Adrenal gland (tissue), 12 donors: ENCODE measurements around the gene CEP295NL. TPM values are rescaled to one million over a fixed set of nuclear protein-coding genes. Genes with fewer than 3 reads are reported as not detected.

Source experiments
- DNase-seq, 7 donors: peaks; one replicate each; pipeline ENCODE4 v3.0.0-alpha.2; 2019 to 2020
- H3K27ac ChIP-seq, 5 donors: fragments of 200-600 bp; sonication (generic) in 4 of 5; 1 replicate in 3 of 5; 2 replicates in 2 of 5; pipeline versions ENCODE4 v1.5.1 to v1.8.0; 2016 to 2020; ENCODE audit warnings: mild to moderate bottlenecking in 1 of 5
- H3K27me3 ChIP-seq: fragments of 200-600 bp; 2 replicates; pipeline ENCODE4 v1.8.0; 2021
- H3K36me3 ChIP-seq, 2 donors: fragments of 200-600 bp; replicated peaks in 1 of 2; 1 replicate in 1 of 2; 2 replicates in 1 of 2; pipeline versions ENCODE4 v1.5.1 to v1.8.0; 2018 to 2022
- H3K4me1 ChIP-seq, 2 donors: fragments of 200-600 bp; replicated peaks in 1 of 2; 1 replicate in 1 of 2; 2 replicates in 1 of 2; pipeline versions ENCODE4 v1.5.1 to v1.8.0; 2018 to 2021
- H3K4me3 ChIP-seq, 4 donors: fragments of 200-600 bp; sonication (generic) in 3 of 4; one replicate each; pipeline ENCODE4 v1.5.1; 2016 to 2018
- H3K9me3 ChIP-seq, 3 donors: fragments of 200-600 bp; sonication (generic) in 1 of 3; replicated peaks in 1 of 3; 1 replicate in 2 of 3; 2 replicates in 1 of 3; pipeline versions ENCODE4 v1.5.1 to v1.8.0; 2016 to 2021
- CTCF ChIP-seq, 6 experiments: fragments of 450-650 bp in 4 of 6; fragments of 200-600 bp in 2 of 6; sonication (generic) in 1 of 6; IDR thresholded peaks; 1 replicate in 5 of 6; 2 replicates in 1 of 6; pipeline versions ENCODE4 v1.5.1 to v1.8.0; 2016 to 2021; ENCODE audit warnings: antibody characterized with exemption in 6 of 6, mild to moderate bottlenecking in 2 of 6, moderate library complexity in 1 of 6
- POLR2A ChIP-seq, 2 donors: fragments of 450-650 bp; IDR thresholded peaks; one replicate each; pipeline ENCODE4 v1.6.1; 2017; ENCODE audit warnings: antibody characterized with exemption in 2 of 2, mild to moderate bottlenecking in 2 of 2, moderate library complexity in 1 of 2
- WGBS, 4 donors: extraction: QIAGEN DNeasy Blood & Tissue Kit in 2 of 4; methylation state at CpG; one replicate each; pipeline versions ENCODE4 v1.1.5 to v1.1.7; 2013 to 2017; 5-methylcytosine and 5-hydroxymethylcytosine counted together
- intact Hi-C, 2 donors: fragments of 100-400 bp; cut with DNase I; formaldehyde crosslinking; loops; one replicate each; pipeline versions ENCODE4 v1.14.1 to v1.15.0; 2022 to 2023
- polyA plus RNA-seq, 3 donors: library from polyadenylated mRNA; stranded (reverse); fragments of 200-250 nt in 2 of 3; fragments of 350-450 nt in 1 of 3; fragmentation: Illumina TruSeq in 1 of 3; extraction: RNeasy Lipid Tissue Mini Kit (QIAGEN cat#74804) in 1 of 3; gene quantifications; one replicate each; pipeline ENCODE4 v1.2.3, GENCODE V29; 2013 to 2014
- total RNA-seq, 9 donors: library from RNA; depleted of rRNA in 4 of 9; stranded (reverse); fragments of >200 nt in 4 of 9; fragments of 120-200 nt in 1 of 9; fragmentation: NEBNext Ultra II Directional in 1 of 9; extraction: Animal tissue kit (Norgen Biotek cat#: 25700) in 1 of 9; gene quantifications; one replicate each; pipeline versions ENCODE4 v1.1.0 to v1.2.4, GENCODE V29; 2013 to 2023
- donor health status: healthy with polysubstance abuse.
- donor health status: Bipolar disorder and iron deficiency.
- donor health status: DM: yes; HTN: yes; CAD: no.
- donor health status: DM: no; HTN: no; CAD: no.
- donor health status: DM: no; HTN: no; CAD: no.
- donor health status: DM: yes; HTN: yes; CAD: no.

CEP295NL gene
- total and polyA plus RNA-seq, 12 donors, result 0.07 to 5.1 (median 0.95) TPM

DNA sequence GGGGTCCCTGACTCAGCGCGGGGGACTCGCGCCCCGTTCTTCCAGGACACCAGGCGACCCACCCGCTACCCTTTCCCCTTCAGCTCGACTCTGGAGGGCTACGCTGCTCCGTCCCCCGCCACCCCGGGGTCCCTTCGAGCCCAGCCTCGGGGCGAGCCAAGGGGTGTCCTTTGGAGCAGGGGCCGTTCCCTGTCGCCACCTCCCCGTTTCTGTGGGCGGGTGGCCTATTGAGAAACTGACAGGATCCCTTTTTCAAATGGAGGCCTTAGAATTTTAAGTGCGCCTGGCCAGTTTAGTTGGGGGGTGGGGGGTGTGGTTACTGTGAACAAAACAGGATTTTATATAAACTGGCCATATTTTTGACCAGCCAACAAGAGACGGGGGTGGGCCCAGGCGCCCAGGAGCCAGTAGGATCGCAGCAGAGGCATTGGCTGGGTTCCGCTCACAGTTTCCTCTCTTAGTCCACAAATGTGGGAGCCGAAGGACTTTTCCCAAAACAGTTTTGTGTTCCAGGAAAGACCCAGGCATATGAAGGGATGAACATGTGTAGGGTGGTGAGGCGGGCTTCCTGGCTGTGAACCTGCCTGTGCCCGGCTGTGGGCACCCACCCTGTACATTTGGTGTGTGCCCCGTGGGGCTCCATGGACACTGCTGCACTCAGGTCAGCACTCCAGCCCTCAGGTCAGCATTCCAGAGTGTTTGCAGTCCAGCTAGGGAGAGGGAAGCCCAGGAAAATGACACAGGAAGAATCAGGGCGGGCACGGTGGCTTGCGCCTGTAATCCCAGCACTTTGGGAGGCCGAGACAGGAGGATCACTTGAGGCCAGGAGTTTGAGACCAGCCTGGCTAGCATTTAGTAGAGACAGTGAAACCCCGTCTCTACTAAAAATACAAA lies 22.9 kb upstream of the CEP295NL start:
- 26 to 56% (median 41%) methylated on average over 20 to 33 of the region's 33 CpGs for WGBS, 4 donors
- H3K27me3 ChIP-seq, result no peaks in the 10 kb centered on the region
- H3K9me3 ChIP-seq, result no peaks in the 10 kb centered on the region
- H3K4me1 ChIP-seq, result peaks cover 23 to 37% of the 10 kb centered on the region in 2 donors
- peak; percentile 9 to 11 for TF ChIP-seq POLR2A (IDR thresholded peaks at IDR 0.05)
- peak in 1 of 6 experiments; percentile 9 for TF ChIP-seq CTCF (IDR thresholded peaks at IDR 0.05)
- peak overlapping the region in 4 of 5 donors; percentile 61 to 96 (median 82) for H3K27ac ChIP-seq
- intact Hi-C loops, result no loop called here
- peak overlapping the region in 2 of 4 donors; percentile 26 to 80 for H3K4me3 ChIP-seq
- DNase-seq, result peak; percentile 54 to 86 (median 74)
- H3K36me3 ChIP-seq, result no peaks in the 10 kb centered on the region

- Histone ChIP-seq H3K27ac (peak within 1 kb of the TSS in 4 of 5 donors; percentile 61 to 96 (median 82)), H3K27me3 (no peaks in the 10 kb centered on the region), H3K4me1 (peaks cover 23 to 44% of the 10 kb centered on the region in 2 donors), H3K36me3 (no peaks in the 10 kb centered on the region), H3K9me3 (no peaks in the 10 kb centered on the region), H3K4me3 (peak within 1 kb of the TSS in 3 of 4 donors; percentile 48 to 80 (median 62))
- TF ChIP-seq POLR2A (IDR thresholded peaks at IDR 0.05) (peak; percentile 68 to 69), CTCF (IDR thresholded peaks at IDR 0.05) (peak in 3 of 6 experiments; percentile 15 to 45 (median 36))
- peak; percentile 83 to 92 (median 89) for DNase-seq
- intact Hi-C loops, result no loop called here
- WGBS, 4 donors, result 0% methylated on average over 3 to 48 of the region's 52 CpGs; no CpG with 5 or more reads in 1 of the 4 donors
Observed at GRCh38 chr17:78925234-78925633, 22.2 kb upstream of the CEP295NL start, which contains the start of gene TIMP2. TIMP2 (minus strand) TSS chr17:78925387; CDS start chr17:78925088, 299 bp downstream.

DNA sequence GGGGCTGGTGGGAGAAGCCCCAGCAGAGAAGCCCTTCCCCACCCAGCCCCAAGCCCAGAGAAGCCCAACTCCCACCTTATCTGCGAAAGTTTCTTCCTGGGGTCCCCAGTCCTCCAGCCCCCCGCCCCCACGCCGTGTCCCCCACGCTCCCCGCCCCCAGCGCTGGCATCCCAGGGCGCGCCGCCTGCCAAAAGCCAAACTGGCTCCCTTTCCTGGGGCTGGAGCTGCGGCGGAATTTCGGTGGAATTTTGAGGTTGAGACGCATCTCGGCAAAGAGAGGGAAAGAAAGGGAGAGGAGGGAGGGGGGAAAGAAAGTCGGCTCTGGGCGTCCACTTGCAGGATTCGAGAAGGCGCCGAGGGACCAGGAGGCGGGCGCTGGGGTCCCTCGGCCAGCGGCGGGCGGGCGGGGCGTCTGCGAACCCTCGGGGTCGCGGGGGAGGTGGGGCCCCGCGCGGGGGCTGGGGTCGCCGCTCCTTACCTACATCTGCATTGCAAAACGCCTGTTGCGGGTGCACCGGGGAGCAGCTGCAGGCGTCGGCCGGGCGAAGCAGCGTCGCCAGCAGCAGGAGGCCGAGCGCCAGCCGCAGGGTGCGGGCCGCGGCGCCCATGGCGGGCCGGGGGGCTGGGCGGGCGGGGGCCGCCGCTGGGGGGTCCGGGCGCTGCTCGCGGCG lies 21.6 kb upstream of the CEP295NL start:
- no peaks in the 10 kb centered on the region for H3K9me3 ChIP-seq
- peak overlapping the region in 4 of 5 donors; percentile 59 to 96 (median 78) for H3K27ac ChIP-seq
- intact Hi-C loops, result no loop called here
- H3K36me3 ChIP-seq, result no peaks in the 10 kb centered on the region
- H3K4me3 ChIP-seq, result peak overlapping the region in 3 of 4 donors; percentile 48 to 80 (median 62)
- 4 to 6% (median 4%) methylated on average over 7 to 64 of the region's 64 CpGs for WGBS, 4 donors
- no peak for TF ChIP-seq CTCF (IDR thresholded peaks at IDR 0.05)
- no peak for TF ChIP-seq POLR2A (IDR thresholded peaks at IDR 0.05)
- H3K27me3 ChIP-seq, result no peaks in the 10 kb centered on the region
- no peak for DNase-seq
- peaks cover 23 to 50% of the 10 kb centered on the region in 2 donors for H3K4me1 ChIP-seq
